Thymus (tissue), 11 donors: ENCODE measurements around the gene ZBTB8B. TPM values are rescaled to one million over a fixed set of nuclear protein-coding genes. Genes with fewer than 3 reads are reported as not detected.
A peak's percentile ranks its signal among the peaks of the same experiment; 100 is the strongest.

ENCODE experiments used
- DNase-seq, 9 donors: peaks; one replicate each; pipeline ENCODE4 v3.0.0-alpha.2; 2013; ENCODE audit warnings: low spot score in 9 of 9, low read depth in 6 of 9, missing footprints in 1 of 9
- H3K27ac ChIP-seq, 2 donors: one replicate each; pipeline ENCODE4 v1.5.1; 2013; ENCODE audit warnings: control low read depth in 1 of 2, low read depth in 1 of 2, low read length in 1 of 2, mild to moderate bottlenecking in 1 of 2, moderate library complexity in 1 of 2
- H3K27me3 ChIP-seq, 2 donors: one replicate each; pipeline ENCODE4 v1.5.1; 2013; ENCODE audit warnings: low read length in 1 of 2; ENCODE audit not compliant: control insufficient read depth in 2 of 2, insufficient read depth in 1 of 2
- H3K36me3 ChIP-seq, 2 donors: one replicate each; pipeline ENCODE4 v1.5.1; 2013; ENCODE audit warnings: low read length in 1 of 2, mild to moderate bottlenecking in 1 of 2, moderate library complexity in 1 of 2; ENCODE audit not compliant: control insufficient read depth in 2 of 2, insufficient read depth in 2 of 2
- H3K4me1 ChIP-seq, 2 donors: one replicate each; pipeline ENCODE4 v1.5.1; 2013; ENCODE audit warnings: low read length in 2 of 2; ENCODE audit not compliant: control insufficient read depth in 2 of 2, insufficient read depth in 2 of 2
- H3K4me3 ChIP-seq, 2 donors: one replicate each; pipeline ENCODE4 v1.5.1; 2013; ENCODE audit warnings: low read length in 2 of 2, control low read depth in 1 of 2, mild to moderate bottlenecking in 1 of 2
- H3K9me3 ChIP-seq, 2 donors: one replicate each; pipeline ENCODE4 v1.5.1; 2013; ENCODE audit warnings: low read length in 1 of 2, mild to moderate bottlenecking in 1 of 2; ENCODE audit not compliant: control insufficient read depth in 2 of 2, insufficient read depth in 1 of 2
- WGBS: extraction: QIAGEN DNeasy Blood & Tissue Kit; methylation state at CpG from one replicate; pipeline ENCODE4 v1.1.7; 2013; 5-methylcytosine and 5-hydroxymethylcytosine counted together
- polyA plus RNA-seq: library from polyadenylated mRNA; stranded (reverse); fragments of 200-250 nt; gene quantifications from one replicate; pipeline ENCODE4 v1.2.3, GENCODE V29; 2013
- total RNA-seq: library from RNA; stranded (reverse); fragments of 120-200 nt; gene quantifications from one replicate; pipeline ENCODE4 v1.2.4, GENCODE V29; 2013
- donor health status: healthy.

ZBTB8B gene
- total and polyA plus RNA-seq, 2 donors = 0.05 TPM

DNA sequence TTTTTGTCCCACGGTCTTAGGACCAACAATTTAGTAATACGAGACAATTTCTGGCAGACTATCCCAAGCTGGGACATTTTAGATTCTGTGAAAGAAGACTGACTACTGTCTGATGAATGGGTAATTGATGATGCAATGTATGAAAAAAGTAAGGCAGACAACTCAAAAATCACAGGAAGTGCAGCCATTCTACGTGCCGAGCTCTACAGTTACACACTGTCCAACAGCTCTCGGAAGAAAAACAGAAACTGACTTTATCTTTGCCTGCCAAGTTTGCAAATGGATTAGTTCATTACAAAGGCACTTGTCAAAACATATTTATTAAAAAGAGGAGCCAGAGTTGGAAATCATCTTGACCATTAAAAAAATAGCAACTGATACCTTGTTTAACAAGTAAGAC, 31.3 kb downstream of the ZBTB8B start:
- peak in 1 of 9 donors; percentile 26 for DNase-seq
- Histone ChIP-seq H3K27ac (peak overlapping the region in 1 of 2 donors; percentile 5), H3K27me3 (peaks cover 10 to 20% of the 10 kb centered on the region in 2 donors), H3K4me3 (no peak overlapping the region), H3K9me3 (no peaks in the 10 kb centered on the region), H3K4me1 (peaks cover 5 to 6% of the 10 kb centered on the region in 2 donors), H3K36me3 (no peaks in the 10 kb centered on the region)
- WGBS = 87% methylated on average over 5 of the region's 5 CpGs

DNA sequence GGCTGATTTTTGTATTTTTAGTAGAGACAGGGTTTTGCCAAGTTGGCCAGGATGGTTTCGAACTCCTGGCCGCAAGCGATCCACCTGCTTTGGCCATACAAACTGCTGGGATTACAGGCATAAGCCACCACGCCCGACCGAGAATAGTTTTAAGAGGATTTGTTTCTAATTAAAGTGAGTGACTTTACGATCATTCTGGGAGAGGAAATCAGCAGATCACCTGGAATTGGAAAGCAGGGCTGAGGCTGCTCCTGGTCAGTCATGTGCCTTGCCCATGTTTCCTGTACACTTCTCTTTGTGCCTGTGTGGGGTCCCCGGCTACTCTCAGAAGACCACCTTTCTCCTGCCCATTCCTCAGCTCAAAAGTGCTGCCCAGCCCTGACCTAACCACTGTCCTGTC, 33.9 kb downstream of the ZBTB8B start:
- 95% methylated on average over 8 of the region's 8 CpGs for WGBS
- DNase-seq = no peak
- Histone ChIP-seq H3K27me3 (peaks cover 10 to 31% of the 10 kb centered on the region in 2 donors), H3K36me3 (no peaks in the 10 kb centered on the region), H3K27ac (no peak overlapping the region), H3K4me1 (peaks cover 5 to 6% of the 10 kb centered on the region in 2 donors), H3K4me3 (no peak overlapping the region), H3K9me3 (no peaks in the 10 kb centered on the region)

DNA sequence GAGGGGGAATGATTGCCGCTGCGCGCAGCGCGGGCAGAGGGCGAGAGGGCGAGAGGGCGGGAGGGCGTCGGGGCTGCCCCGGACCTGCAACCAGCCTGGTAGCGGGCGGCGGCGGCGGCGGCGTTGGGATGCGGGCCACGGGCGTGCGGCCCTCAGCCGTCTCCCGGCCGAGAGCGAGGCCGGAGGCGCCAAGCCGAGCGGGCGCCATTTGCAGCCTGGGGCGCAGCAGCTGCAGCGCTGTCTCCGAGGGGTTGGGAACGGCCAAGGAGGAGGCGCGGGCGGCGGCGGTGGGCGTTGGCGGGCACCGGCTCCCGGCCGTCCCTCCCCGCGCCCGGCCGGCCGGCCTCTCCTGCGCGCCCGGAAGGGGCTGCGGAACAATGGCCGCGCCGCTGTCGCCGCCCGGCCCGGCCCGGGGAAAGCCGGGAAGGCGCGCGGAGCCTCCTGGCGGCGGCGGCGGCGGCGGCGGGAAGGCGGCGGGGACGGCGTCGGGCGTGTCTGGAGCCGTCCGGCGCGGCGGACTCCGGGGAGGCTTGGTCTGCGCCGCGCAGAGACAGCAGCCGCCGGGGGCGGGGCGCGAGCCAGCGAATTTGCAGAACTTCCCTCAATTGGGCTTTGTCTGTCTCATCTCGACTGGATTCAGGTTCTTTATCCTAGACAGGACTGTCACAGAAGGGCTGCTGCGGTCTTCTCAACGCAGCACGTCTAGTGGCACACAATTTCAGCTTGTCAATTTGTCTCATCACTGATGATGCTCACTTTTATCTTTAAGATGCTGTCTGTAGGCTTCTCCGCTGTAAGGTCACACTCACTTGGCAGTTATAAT, 35.7 kb downstream of the ZBTB8B start:
- Histone ChIP-seq H3K36me3 (no peaks in the 10 kb centered on the region), H3K4me3 (peak overlapping the region; percentile 24 to 67), H3K27me3 (peaks cover 10 to 31% of the 10 kb centered on the region in 2 donors), H3K27ac (peak overlapping the region in 1 of 2 donors; percentile 87), H3K9me3 (no peaks in the 10 kb centered on the region), H3K4me1 (peaks cover 5 to 6% of the 10 kb centered on the region in 2 donors)
- peak in 3 of 9 donors; percentile 7 to 19 (median 10) for DNase-seq
- 1% methylated on average over 99 of the region's 99 CpGs for WGBS

DNA sequence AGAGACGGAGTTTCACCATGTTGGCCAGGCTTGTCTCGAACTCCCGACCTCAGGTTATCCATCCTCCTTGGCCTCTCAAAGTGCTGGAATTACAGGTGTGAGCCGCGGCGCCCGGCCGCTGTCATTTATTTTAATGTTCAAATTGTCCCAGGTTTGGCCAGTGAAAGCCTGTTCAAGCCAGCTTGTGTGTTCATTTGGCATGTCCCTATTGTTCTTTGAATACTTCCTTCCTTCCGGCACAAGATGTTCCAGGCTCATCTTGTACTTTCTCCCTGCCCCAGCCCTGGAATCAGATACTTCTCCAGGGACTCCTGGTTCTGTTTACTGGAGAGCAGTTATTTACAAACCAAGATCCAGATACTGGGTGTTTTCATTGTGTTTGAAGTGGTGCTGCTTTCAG, 37.0 kb downstream of the ZBTB8B start:
- H3K9me3 ChIP-seq = no peaks in the 10 kb centered on the region
- no peak overlapping the region for H3K27ac ChIP-seq
- over 99% methylated on average over 9 of the region's 9 CpGs for WGBS
- peaks cover 5 to 6% of the 10 kb centered on the region in 2 donors for H3K4me1 ChIP-seq
- H3K36me3 ChIP-seq = no peaks in the 10 kb centered on the region
- H3K4me3 ChIP-seq = no peak overlapping the region
- DNase-seq = no peak
- H3K27me3 ChIP-seq = peaks cover 10 to 31% of the 10 kb centered on the region in 2 donors

DNA sequence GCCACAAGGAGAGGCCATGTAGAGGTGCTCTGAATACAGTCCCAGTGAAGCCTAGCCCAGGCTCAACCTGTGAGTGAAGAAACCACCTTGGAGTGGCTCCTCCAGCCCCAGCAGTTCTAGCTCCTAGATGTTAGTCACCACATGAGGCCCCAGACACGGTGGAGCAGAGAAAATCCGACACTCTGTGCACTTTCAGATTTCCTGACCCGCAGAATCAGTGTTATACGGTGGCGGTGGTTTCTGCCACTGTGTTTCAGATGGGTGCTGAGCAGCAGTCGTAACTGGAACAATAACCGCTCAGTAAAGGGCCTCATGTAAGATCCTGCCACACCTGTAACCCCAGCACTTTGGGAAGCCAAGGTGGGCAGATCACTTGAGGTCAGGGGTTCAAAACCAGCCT, 38.3 kb downstream of the ZBTB8B start:
- Histone ChIP-seq H3K27me3 (peaks cover 10 to 31% of the 10 kb centered on the region in 2 donors), H3K36me3 (no peaks in the 10 kb centered on the region), H3K27ac (no peak overlapping the region), H3K4me1 (peaks cover 5 to 6% of the 10 kb centered on the region in 2 donors), H3K9me3 (no peaks in the 10 kb centered on the region), H3K4me3 (no peak overlapping the region)
- no peak for DNase-seq
- 95% methylated on average over 7 of the region's 7 CpGs for WGBS

DNA sequence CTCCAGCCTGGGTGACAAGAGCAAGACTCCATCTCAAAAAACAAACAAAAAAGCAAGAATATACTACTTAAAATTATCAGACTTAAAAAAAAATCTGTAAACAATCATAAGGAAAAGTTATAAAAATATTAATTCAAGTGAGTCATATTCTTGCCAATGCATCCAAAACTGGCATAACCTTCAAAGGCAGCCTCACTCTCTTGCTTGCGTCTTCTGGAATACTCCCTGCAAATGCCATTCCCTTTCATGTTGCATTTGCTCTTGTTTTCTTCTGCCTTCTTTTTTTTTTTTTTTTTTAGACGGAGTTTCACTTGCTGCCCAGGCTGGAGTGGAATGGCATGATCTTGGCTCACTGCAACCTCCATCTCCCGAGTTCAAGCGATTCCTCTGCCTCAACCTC, 42.1 kb downstream of the ZBTB8B start:
- H3K4me1 ChIP-seq = no peaks in the 10 kb centered on the region
- H3K4me3 ChIP-seq = no peak overlapping the region
- WGBS = 94% methylated on average over 4 of the region's 4 CpGs

DNA sequence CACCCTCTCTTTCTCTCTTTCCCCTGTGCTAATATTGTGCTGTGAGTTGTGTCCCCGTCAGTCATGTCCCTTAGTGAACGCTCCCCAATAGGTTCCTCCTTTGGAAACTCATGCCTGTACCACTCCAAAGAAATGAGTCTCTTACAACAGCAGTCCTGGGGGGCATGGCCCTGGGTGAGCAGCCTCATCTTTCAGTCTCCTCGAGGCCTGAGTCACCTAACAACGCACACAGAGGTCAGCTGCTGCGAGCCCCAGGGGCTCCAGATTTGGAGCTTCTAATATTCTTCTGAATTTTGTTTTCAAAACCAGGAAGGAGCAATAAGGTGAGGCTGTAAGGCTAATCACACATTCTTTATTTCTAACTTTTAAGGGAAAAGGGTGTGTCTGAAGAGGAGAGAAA, 43.9 kb downstream of the ZBTB8B start:
- Histone ChIP-seq H3K9me3 (no peaks in the 10 kb centered on the region), H3K4me3 (no peak overlapping the region), H3K27ac (no peak overlapping the region), H3K36me3 (no peaks in the 10 kb centered on the region), H3K27me3 (no peaks in the 10 kb centered on the region), H3K4me1 (no peaks in the 10 kb centered on the region)
- no peak for DNase-seq
- 94% methylated on average over 5 of the region's 5 CpGs for WGBS

More for the DNA sequence above, 42.1 kb downstream of the ZBTB8B start:
- Histone ChIP-seq H3K27ac (no peak overlapping the region), H3K27me3 (peaks cover 0 to 2% of the 10 kb centered on the region in 2 donors), H3K36me3 (no peaks in the 10 kb centered on the region), H3K9me3 (no peaks in the 10 kb centered on the region)
- no peak for DNase-seq

DNA sequence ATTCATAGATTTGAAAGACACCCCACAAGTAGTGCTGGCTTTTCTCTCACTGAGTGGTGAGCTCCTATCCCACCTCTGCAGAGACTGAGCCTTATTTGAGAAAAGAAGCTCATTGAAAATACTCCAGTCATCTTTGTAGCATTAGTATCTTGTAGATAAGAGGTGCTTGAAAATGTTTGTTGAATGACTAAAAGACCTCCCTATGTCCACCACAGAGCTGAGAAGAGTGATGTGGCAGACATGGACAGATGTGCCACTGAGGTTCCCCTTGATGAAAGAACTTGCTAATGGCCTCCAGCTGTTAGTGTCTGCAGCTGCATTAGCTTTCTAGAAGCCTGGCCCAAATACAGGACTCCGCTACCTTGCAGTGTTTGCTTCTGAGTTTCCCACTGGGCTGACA, 45.1 kb downstream of the ZBTB8B start:
- H3K4me3 ChIP-seq = no peak overlapping the region
- H3K27ac ChIP-seq = no peak overlapping the region
- no peak for DNase-seq
- H3K27me3 ChIP-seq = no peaks in the 10 kb centered on the region
- H3K9me3 ChIP-seq = no peaks in the 10 kb centered on the region
- WGBS = 98% methylated on average over 1 of the region's 1 CpG
- H3K4me1 ChIP-seq = no peaks in the 10 kb centered on the region
- no peaks in the 10 kb centered on the region for H3K36me3 ChIP-seq
